ENCODE data around the gene KMT2C.

KMT2C gene

DNA sequence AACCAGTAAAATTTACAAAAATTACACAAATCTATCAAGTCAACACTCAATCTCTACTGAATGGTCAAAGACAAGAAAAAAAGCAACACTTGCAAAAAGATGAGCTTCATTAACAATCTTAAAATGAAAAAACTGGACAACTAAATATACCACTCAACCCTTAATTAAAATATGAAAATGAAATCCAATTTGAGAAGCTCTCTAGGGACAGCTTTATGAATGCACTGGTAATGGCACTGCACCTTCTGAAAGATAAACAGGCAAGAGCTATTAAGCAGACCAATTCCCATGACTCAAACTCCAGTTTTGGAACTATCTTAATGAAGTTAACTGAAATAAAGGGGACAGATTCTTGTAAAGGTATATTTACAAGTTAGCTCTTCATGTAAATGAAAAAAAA lies 274.6 kb downstream of the KMT2C start:
- TF ChIP-seq ZFP30 (CRISPR knock-in tag; IDR thresholded peaks at IDR 0.05) = no peak
- TF ChIP-seq ESRRG (CRISPR knock-in tag; IDR thresholded peaks at IDR 0.05) = no peak
- no peak for TF ChIP-seq ARNTL (CRISPR knock-in tag; IDR thresholded peaks at IDR 0.05; ENCODE audit: borderline replicate concordance, low read depth)
- TF ChIP-seq SNAI2 (CRISPR knock-in tag; IDR thresholded peaks at IDR 0.05) = no peak
- no peak for ATAC-seq

DNA sequence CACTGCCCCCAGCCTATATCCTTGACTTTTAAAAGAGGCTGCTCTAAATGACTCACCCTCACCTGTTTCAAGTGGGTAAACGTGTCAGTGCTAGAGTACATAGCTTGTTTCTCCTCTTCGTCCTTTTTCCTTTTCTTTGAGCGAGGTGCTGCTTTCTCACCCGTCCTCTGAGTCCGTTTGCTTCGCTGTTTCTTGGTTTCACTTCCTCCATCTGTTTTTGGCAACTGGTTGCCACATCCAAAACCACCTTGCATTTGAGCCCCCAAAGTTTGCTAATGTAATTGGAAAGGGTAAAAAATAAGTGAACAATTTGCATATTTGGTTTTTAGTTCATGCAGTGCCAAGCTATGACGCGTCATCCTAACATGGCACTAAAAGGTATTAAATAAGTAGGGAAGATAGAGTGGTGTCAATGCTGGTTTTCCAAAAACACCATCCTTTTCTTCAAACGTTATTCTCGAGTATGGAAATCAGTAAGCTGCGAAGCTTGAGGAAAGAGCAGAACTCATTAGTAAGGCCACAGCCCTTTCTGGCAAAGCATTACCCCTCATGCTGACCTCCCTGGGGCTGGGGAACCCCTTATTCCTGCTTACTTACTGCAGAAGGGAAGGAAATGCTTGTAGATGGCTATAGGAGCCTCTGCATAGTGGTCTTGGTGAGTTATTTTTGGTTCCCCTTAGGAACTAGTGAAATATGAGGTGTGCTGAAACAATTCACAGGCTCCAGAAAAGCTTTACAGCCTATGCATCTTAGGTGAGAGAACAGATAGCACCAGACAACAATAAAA lies 276.8 kb downstream of the KMT2C start:
- no peak for ATAC-seq
- TF ChIP-seq, protein P1, sequence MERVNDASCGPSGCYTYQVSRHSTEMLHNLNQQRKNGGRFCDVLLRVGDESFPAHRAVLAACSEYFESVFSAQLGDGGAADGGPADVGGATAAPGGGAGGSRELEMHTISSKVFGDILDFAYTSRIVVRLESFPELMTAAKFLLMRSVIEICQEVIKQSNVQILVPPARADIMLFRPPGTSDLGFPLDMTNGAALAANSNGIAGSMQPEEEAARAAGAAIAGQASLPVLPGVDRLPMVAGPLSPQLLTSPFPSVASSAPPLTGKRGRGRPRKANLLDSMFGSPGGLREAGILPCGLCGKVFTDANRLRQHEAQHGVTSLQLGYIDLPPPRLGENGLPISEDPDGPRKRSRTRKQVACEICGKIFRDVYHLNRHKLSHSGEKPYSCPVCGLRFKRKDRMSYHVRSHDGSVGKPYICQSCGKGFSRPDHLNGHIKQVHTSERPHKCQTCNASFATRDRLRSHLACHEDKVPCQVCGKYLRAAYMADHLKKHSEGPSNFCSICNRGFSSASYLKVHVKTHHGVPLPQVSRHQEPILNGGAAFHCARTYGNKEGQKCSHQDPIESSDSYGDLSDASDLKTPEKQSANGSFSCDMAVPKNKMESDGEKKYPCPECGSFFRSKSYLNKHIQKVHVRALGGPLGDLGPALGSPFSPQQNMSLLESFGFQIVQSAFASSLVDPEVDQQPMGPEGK (CRISPR knock-in tag; IDR thresholded peaks at IDR 0.05; ENCODE audit: borderline replicate concordance) = no peak
- TF ChIP-seq BACH2 (CRISPR knock-in tag; IDR thresholded peaks at IDR 0.05; ENCODE audit: borderline replicate concordance) (no peak), TOX (CRISPR knock-in tag; IDR thresholded peaks at IDR 0.05; ENCODE audit: borderline replicate concordance) (no peak), ZFP3 (CRISPR knock-in tag; IDR thresholded peaks at IDR 0.05) (no peak), RARB (CRISPR knock-in tag; IDR thresholded peaks at IDR 0.05) (no peak), CSRNP3 (CRISPR knock-in tag; IDR thresholded peaks at IDR 0.05) (no peak), GLIS3 (CRISPR knock-in tag; IDR thresholded peaks at IDR 0.05) (no peak), TSHZ2 (CRISPR knock-in tag; IDR thresholded peaks at IDR 0.05) (no peak), ZNF8 (CRISPR knock-in tag; IDR thresholded peaks at IDR 0.05) (no peak), ZC3H10 (CRISPR knock-in tag; IDR thresholded peaks at IDR 0.05) (no peak), ARNTL (CRISPR knock-in tag; IDR thresholded peaks at IDR 0.05; ENCODE audit: borderline replicate concordance, low read depth) (no peak), SNAI2 (CRISPR knock-in tag; IDR thresholded peaks at IDR 0.05) (no peak), ISL1 (CRISPR knock-in tag; IDR thresholded peaks at IDR 0.05) (no peak), PPARA (CRISPR knock-in tag; IDR thresholded peaks at IDR 0.05; ENCODE audit: borderline replicate concordance) (no peak)
- TF ChIP-seq, protein P2, sequence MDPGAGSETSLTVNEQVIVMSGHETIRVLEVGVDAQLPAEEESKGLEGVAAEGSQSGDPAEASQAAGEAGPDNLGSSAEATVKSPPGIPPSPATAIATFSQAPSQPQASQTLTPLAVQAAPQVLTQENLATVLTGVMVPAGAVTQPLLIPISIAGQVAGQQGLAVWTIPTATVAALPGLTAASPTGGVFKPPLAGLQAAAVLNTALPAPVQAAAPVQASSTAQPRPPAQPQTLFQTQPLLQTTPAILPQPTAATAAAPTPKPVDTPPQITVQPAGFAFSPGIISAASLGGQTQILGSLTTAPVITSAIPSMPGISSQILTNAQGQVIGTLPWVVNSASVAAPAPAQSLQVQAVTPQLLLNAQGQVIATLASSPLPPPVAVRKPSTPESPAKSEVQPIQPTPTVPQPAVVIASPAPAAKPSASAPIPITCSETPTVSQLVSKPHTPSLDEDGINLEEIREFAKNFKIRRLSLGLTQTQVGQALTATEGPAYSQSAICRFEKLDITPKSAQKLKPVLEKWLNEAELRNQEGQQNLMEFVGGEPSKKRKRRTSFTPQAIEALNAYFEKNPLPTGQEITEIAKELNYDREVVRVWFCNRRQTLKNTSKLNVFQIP (CRISPR knock-in tag; IDR thresholded peaks at IDR 0.05; ENCODE audit: borderline replicate concordance, low read depth) = no peak

DNA sequence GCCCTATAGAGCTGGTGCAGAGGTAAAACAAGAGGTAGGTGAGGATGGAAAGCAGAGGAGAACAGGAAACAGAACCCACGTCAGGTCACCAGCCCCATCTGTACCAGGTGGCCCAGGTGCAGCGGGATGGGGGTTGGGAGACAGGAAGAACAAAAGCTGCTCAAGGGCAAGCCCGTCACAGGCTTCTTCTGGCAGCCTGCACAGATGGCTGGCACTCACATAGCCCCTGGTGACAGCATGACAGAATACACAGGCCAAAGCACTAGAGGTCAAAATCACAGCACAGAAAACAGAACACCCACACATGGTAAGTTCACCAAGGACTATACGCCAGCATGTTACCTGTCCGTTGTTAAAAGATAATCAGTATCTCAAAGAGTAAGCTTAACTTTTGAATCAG lies 283.5 kb downstream of the KMT2C start:
- no peak for TF ChIP-seq ZFP30 (CRISPR knock-in tag; IDR thresholded peaks at IDR 0.05)
- TF ChIP-seq, protein P2 (CRISPR knock-in tag; IDR thresholded peaks at IDR 0.05; ENCODE audit: borderline replicate concordance, low read depth) = no peak
- TF ChIP-seq ZC3H10 (CRISPR knock-in tag; IDR thresholded peaks at IDR 0.05) = no peak
- no peak for TF ChIP-seq PPARA (CRISPR knock-in tag; IDR thresholded peaks at IDR 0.05; ENCODE audit: borderline replicate concordance)
- no peak for TF ChIP-seq RARB (CRISPR knock-in tag; IDR thresholded peaks at IDR 0.05)
- TF ChIP-seq OSR1 (CRISPR knock-in tag; IDR thresholded peaks at IDR 0.05) = no peak
- TF ChIP-seq BACH2 (CRISPR knock-in tag; IDR thresholded peaks at IDR 0.05; ENCODE audit: borderline replicate concordance) = no peak
- TF ChIP-seq TSHZ2 (CRISPR knock-in tag; IDR thresholded peaks at IDR 0.05) = no peak
- no peak for ATAC-seq
